K562 (cell line): ENCODE results near the gene CCDC50. TPM values are rescaled to one million over a fixed set of nuclear protein-coding genes. Genes with fewer than 3 reads are reported as not detected.

Experiments
- ATAC-seq: fragments of 200-7000 bp; cut with Tn5 transposase; 3 replicates; pipeline ENCODE4 v1.9.1; 2020; ENCODE audit warnings: moderate library complexity
- BruUV-seq: library from RNA; stranded (reverse); fragments of 400-500 nt; replicated peaks from 2 replicates; lab custom pipeline; 2021; lab: Mats Ljungman, UMichigan
- CTCF ChIA-PET: fragments of 300-600 bp; formaldehyde crosslinking; extraction: SDS; loops from one replicate; lab custom pipeline; 2021; ENCODE audit warnings: low intra/inter-chr PET ratio; lab: Yijun Ruan, JAX
- POLR2A ChIA-PET: fragments of 300-600, 350-650 bp; sonication (Branson Sonifier 250); formaldehyde crosslinking; extraction: SDS; loops from one replicate; lab custom pipeline; 2021; ENCODE audit warnings: antibody characterized with exemption, inconsistent platforms; lab: Yijun Ruan, JAX
- DNase-seq, 4 experiments: peaks; one replicate each; pipeline versions ENCODE4 v3.0.0 to v3.0.0-alpha.2; 2011 to 2018; ENCODE audit warnings: low spot score in 3 of 4, mixed read lengths in 3 of 4; ENCODE audit errors: extremely low read depth in 1 of 4
- FAIRE-seq: peaks from 2 replicates; lab custom pipeline; 2011; peaks lifted over from hg19 to GRCh38; lab: Jason Lieb, UNC
- H2AFZ ChIP-seq: 2 replicates; pipeline ENCODE4 v1.6.0; 2011; ENCODE audit warnings: low read depth, low read length, control low read depth, inconsistent platforms
- H3K27ac ChIP-seq: fragments of 200-600 bp; 3 replicates; pipeline ENCODE4 v1.8.0; 2011; ENCODE audit warnings: low read depth, mild to moderate bottlenecking, control low read depth, inconsistent platforms, low read length, moderate library complexity, mixed read lengths; ENCODE audit errors: extremely low read depth
- H3K27me3 ChIP-seq, 2 experiments: fragments of 300-600 bp in 1 of 2; 2 replicates in 1 of 2; 3 replicates in 1 of 2; pipeline versions ENCODE4 v1.6.0 to v1.8.0; 2011; ENCODE audit warnings: inconsistent platforms in 2 of 2, low read length in 2 of 2, mild to moderate bottlenecking in 1 of 2, mixed read lengths in 1 of 2, moderate library complexity in 1 of 2; ENCODE audit not compliant: control insufficient read depth in 2 of 2, insufficient read depth in 2 of 2
- H3K36me3 ChIP-seq: fragments of 300-600 bp; 3 replicates; pipeline ENCODE4 v1.8.0; 2011; ENCODE audit warnings: mild to moderate bottlenecking, low read length, inconsistent platforms; ENCODE audit not compliant: control insufficient read depth, insufficient read depth
- H3K4me1 ChIP-seq, 2 experiments: fragments of 200-600 bp in 1 of 2; replicated peaks in 1 of 2; 2 replicates in 1 of 2; 3 replicates in 1 of 2; pipeline versions ENCODE4 v1.5.1 to v1.8.0; 2011; ENCODE audit warnings: inconsistent platforms in 2 of 2, low read length in 2 of 2, mild to moderate bottlenecking in 1 of 2, mixed read lengths in 1 of 2, moderate library complexity in 1 of 2; ENCODE audit not compliant: control insufficient read depth in 2 of 2, insufficient read depth in 2 of 2
- H3K4me2 ChIP-seq: 2 replicates; pipeline ENCODE4 v1.6.1; 2011; ENCODE audit warnings: low read length, control low read depth, inconsistent platforms, mixed read lengths; ENCODE audit not compliant: insufficient read depth
- H3K4me3 ChIP-seq: fragments of 200-600 bp; sonication (generic), shearing (Covaris generic); 2 replicates; pipeline ENCODE4 v1.5.1; 2016; ENCODE audit warnings: control low read depth, inconsistent platforms
- H3K79me2 ChIP-seq: fragments of 200-600 bp; 3 replicates; pipeline ENCODE4 v1.8.0; 2011; ENCODE audit warnings: low read length, inconsistent platforms; ENCODE audit not compliant: control insufficient read depth, insufficient read depth
- H3K9ac ChIP-seq, 2 experiments: 2 replicates each; pipeline versions ENCODE4 v1.6.0 to v1.6.1; 2011; ENCODE audit warnings: low read depth in 2 of 2, low read length in 2 of 2, control low read depth in 1 of 2, inconsistent platforms in 1 of 2, mild to moderate bottlenecking in 1 of 2, mixed read lengths in 1 of 2; ENCODE audit not compliant: insufficient read depth in 1 of 2
- H3K9me1 ChIP-seq: one replicate; pipeline ENCODE4 v1.6.0; 2011; ENCODE audit warnings: inconsistent platforms, mild to moderate bottlenecking, low read length, moderate library complexity; ENCODE audit not compliant: control insufficient read depth, insufficient read depth
- H3K9me3 ChIP-seq: replicated peaks from 2 replicates; pipeline ENCODE4 v1.5.1; 2011; ENCODE audit warnings: low read depth, low read length, inconsistent platforms; ENCODE audit not compliant: control insufficient read depth, insufficient read depth
- H4K20me1 ChIP-seq: replicated peaks from 2 replicates; pipeline ENCODE4 v1.6.1; 2011; ENCODE audit warnings: low read length, inconsistent platforms, mixed read lengths; ENCODE audit not compliant: control insufficient read depth, insufficient read depth
- CBFB ChIP-seq: sonication (generic); formaldehyde crosslinking; IDR thresholded peaks from 2 replicates; pipeline ENCODE4 v1.4.0; 2020; ENCODE audit warnings: mild to moderate bottlenecking, missing genetic modification reagents
- NCOR1 ChIP-seq: fragments of 450-650 bp; IDR thresholded peaks from 2 replicates; pipeline ENCODE4 v1.6.1; 2016; ENCODE audit warnings: mild to moderate bottlenecking, moderate library complexity
- SRSF1 ChIP-seq: fragments of 200-400 bp; formaldehyde crosslinking; IDR thresholded peaks from 2 replicates; pipeline ENCODE4 v1.6.1; 2017; ENCODE audit warnings: mild to moderate bottlenecking, low read depth, low read length, moderate library complexity
- ZBTB11 ChIP-seq, 3 experiments: fragments of 200-800 bp in 1 of 3; fragments of 250-450 bp in 1 of 3; fragments of 450-650 bp in 1 of 3; sonication (Bioruptor Pico) in 1 of 3; sonication (Bioruptor generic) in 1 of 3; formaldehyde crosslinking in 1 of 3; IDR thresholded peaks; 2 replicates each; pipeline versions ENCODE4 v1.6.1 to v1.8.0; 2016 to 2022; ENCODE audit warnings: mild to moderate bottlenecking in 2 of 3, missing genetic modification characterization in 2 of 3, missing compliant biosample characterization in 1 of 3, moderate library complexity in 1 of 3
- ZNF239 ChIP-seq: fragments of 250-450 bp; sonication (Bioruptor Pico); IDR thresholded peaks from 2 replicates; pipeline ENCODE4 v1.4.0; 2020; ENCODE audit warnings: mild to moderate bottlenecking
- ZNF277 ChIP-seq: fragments of 250-450 bp; sonication (Bioruptor Pico); IDR thresholded peaks from 2 replicates; pipeline ENCODE4 v1.8.0; 2022; ENCODE audit warnings: inconsistent platforms, mild to moderate bottlenecking, moderate library complexity, borderline replicate concordance
- ZSCAN32 ChIP-seq: fragments of 450-650 bp; formaldehyde crosslinking; IDR thresholded peaks from 2 replicates; pipeline ENCODE4 v1.4.0; 2020; ENCODE audit warnings: mild to moderate bottlenecking, moderate library complexity
- WGBS: fragments of 100-300 bp; shearing (Covaris generic); methylation state at CpG from one replicate; pipeline ENCODE4 v1.1.6; 2016; ENCODE audit warnings: low coverage, mixed read lengths; ENCODE audit not compliant: insufficient coverage; ENCODE audit errors: missing lambda C conversion rate; 5-methylcytosine and 5-hydroxymethylcytosine counted together
- in situ Hi-C: fragments of 300-500 bp; cut with MboI; formaldehyde crosslinking; loops from 4 replicates; pipeline ENCODE4 v1.15.0; 2018; ENCODE audit warnings: inconsistent platforms, mixed read lengths
- intact Hi-C: fragments of 100-400 bp; cut with micrococcal nuclease; formaldehyde crosslinking; loops from 2 replicates; pipeline ENCODE4 v1.14.2; 2022
- polyA plus RNA-seq, 8 experiments: library from polyadenylated mRNA; depleted of rRNA in 4 of 8; stranded (reverse) in 5 of 8; unstranded in 3 of 8; fragments of >200 nt; fragmentation: Nextera tagmentation in 2 of 8; fragmentation: Illumina TruSeq in 1 of 8; extraction: Ambion mirVana in 2 of 8; extraction: Trizol in 1 of 8; gene quantifications; 2 replicates each; pipeline versions ENCODE4 v1.2.1 to v1.2.3, GENCODE V29; 2011 to 2014; ENCODE audit warnings: inconsistent platforms in 1 of 8, missing spikeins in 1 of 8
- total RNA-seq, 7 experiments: library from RNA; depleted of rRNA in 6 of 7; stranded (reverse); fragments of >200 nt in 6 of 7; fragmentation: Illumina TruSeq in 2 of 7; extraction: Trizol in 2 of 7; gene quantifications; 2 replicates each; pipeline versions ENCODE4 v1.2.1 to v1.2.3, GENCODE V29; 2011 to 2021; ENCODE audit warnings: low replicate concordance in 1 of 7

CCDC50 gene
- total and polyA plus RNA-seq, 9 of the 15 experiments (the other 6 are each of a cell fraction or from before 2014, with no cell fraction given): 8.4 to 63.4 (median 40.4) TPM

- TF ChIP-seq ZBTB11 (CRISPR knock-in tag; IDR thresholded peaks at IDR 0.05): no peak
- no peak for TF ChIP-seq ZSCAN32 (CRISPR knock-in tag)
Measured at GRCh38 chr3:191412759-191413158, 83.6 kb downstream of the CCDC50 start (continued).

- H3K4me1 ChIP-seq: no peaks in the 10 kb centered on the region
- H3K36me3 ChIP-seq: no peaks in the 10 kb centered on the region
- BruUV-seq: no TSS peak
- H3K4me3 ChIP-seq: no peak overlapping the region
- no peak overlapping the region for H3K27ac ChIP-seq
- POLR2A ChIA-PET: no interaction called here
- no peak for DNase-seq
- no peaks in the 10 kb centered on the region for H4K20me1 ChIP-seq
- no peaks in the 10 kb centered on the region for H3K9me1 ChIP-seq
- 0 out of 2 replicates have a peak, but pooled peaks cover under 1% of the 10 kb centered on the region for H3K9me3 ChIP-seq
- no peak for TF ChIP-seq ZNF277 (CRISPR knock-in tag)
- no peak for TF ChIP-seq ZNF239
- TF ChIP-seq SRSF1: no peak
- no peak for TF ChIP-seq CBFB
- TF ChIP-seq NCOR1: no peak
- TF ChIP-seq, all 486 proteins: peak for 0
- no peaks in the 10 kb centered on the region for H3K27me3 ChIP-seq
- no peak for FAIRE-seq
- H3K79me2 ChIP-seq: no peaks in the 10 kb centered on the region
- no peak overlapping the region for H3K4me2 ChIP-seq
- 0% methylated on average over 2 of the region's 2 CpGs for WGBS
- H3K9ac ChIP-seq: no peak overlapping the region
- CTCF ChIA-PET: no interaction called here
- intact Hi-C loops (loop anchor here (10.0 kb wide), 1 partner anchor 621 kb away; no protein-coding TSS in a partner anchor), in situ Hi-C loops (loop anchor here (10.0 kb wide), 1 partner anchor 1031 kb away; no protein-coding TSS in a partner anchor)
- ATAC-seq: no peak
- no peak overlapping the region for H2AFZ ChIP-seq
Measured at GRCh38 chr3:191414286-191414685, 85.1 kb downstream of the CCDC50 start.
